ENCODE data around the gene SAMD3.

Gene SAMD3

GRCh38 chr6:130158548-130158947, 64.2 kb downstream of the SAMD3 start:
- Histone ChIP-seq H3K9me3 (ENCODE audit: insufficient read depth, low read length, severe bottlenecking) (no peaks in the 10 kb centered on the region), H3K27ac (ENCODE audit: low read length) (no peak overlapping the region), H2AFZ (ENCODE audit: low read depth, low read length) (no peak overlapping the region), H3K4me3 (ENCODE audit: low read depth in 1 of 2, low read length in 2 of 2) (no peak overlapping the region), H3K4me1 (ENCODE audit: insufficient read depth, low read length) (no peaks in the 10 kb centered on the region), H3K9ac (ENCODE audit: low read depth, low read length) (no peak overlapping the region), H3K79me2 (ENCODE audit: insufficient read depth, low read length) (no peaks in the 10 kb centered on the region), H4K20me1 (ENCODE audit: insufficient read depth, low read length) (no peaks in the 10 kb centered on the region), H3K4me2 (ENCODE audit: insufficient read depth, low read length) (no peak overlapping the region), H3K27me3 (ENCODE audit: insufficient read depth, low read length, poor library complexity) (peaks cover 7% of the 10 kb centered on the region), H3K36me3 (ENCODE audit: insufficient read depth, low read length) (no peaks in the 10 kb centered on the region)
- no peak for ATAC-seq (ENCODE audit: insufficient read depth, low read depth)
- TF ChIP-seq EZH2 (IDR thresholded peaks at IDR 0.05; ENCODE audit: borderline replicate concordance, low read depth, low read length, severe bottlenecking): no peak
- TF ChIP-seq, protein P1, sequence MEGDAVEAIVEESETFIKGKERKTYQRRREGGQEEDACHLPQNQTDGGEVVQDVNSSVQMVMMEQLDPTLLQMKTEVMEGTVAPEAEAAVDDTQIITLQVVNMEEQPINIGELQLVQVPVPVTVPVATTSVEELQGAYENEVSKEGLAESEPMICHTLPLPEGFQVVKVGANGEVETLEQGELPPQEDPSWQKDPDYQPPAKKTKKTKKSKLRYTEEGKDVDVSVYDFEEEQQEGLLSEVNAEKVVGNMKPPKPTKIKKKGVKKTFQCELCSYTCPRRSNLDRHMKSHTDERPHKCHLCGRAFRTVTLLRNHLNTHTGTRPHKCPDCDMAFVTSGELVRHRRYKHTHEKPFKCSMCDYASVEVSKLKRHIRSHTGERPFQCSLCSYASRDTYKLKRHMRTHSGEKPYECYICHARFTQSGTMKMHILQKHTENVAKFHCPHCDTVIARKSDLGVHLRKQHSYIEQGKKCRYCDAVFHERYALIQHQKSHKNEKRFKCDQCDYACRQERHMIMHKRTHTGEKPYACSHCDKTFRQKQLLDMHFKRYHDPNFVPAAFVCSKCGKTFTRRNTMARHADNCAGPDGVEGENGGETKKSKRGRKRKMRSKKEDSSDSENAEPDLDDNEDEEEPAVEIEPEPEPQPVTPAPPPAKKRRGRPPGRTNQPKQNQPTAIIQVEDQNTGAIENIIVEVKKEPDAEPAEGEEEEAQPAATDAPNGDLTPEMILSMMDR (IDR thresholded peaks at IDR 0.05; ENCODE audit: borderline replicate concordance, extremely low read depth, low read length, poor library complexity, severe bottlenecking): no peak
- no peak for DNase-seq

GRCh38 chr6:130158056-130158455, 64.7 kb downstream of the SAMD3 start:
- Histone ChIP-seq H4K20me1 (ENCODE audit: insufficient read depth, low read length) (no peaks in the 10 kb centered on the region), H2AFZ (ENCODE audit: low read depth, low read length) (no peak overlapping the region), H3K9ac (ENCODE audit: low read depth, low read length) (no peak overlapping the region), H3K36me3 (ENCODE audit: insufficient read depth, low read length) (no peaks in the 10 kb centered on the region), H3K9me3 (ENCODE audit: insufficient read depth, low read length, severe bottlenecking) (no peaks in the 10 kb centered on the region), H3K4me1 (ENCODE audit: insufficient read depth, low read length) (no peaks in the 10 kb centered on the region), H3K27ac (ENCODE audit: low read length) (no peak overlapping the region), H3K4me3 (ENCODE audit: low read depth in 1 of 2, low read length in 2 of 2) (no peak overlapping the region), H3K4me2 (ENCODE audit: insufficient read depth, low read length) (no peak overlapping the region), H3K79me2 (ENCODE audit: insufficient read depth, low read length) (no peaks in the 10 kb centered on the region), H3K27me3 (ENCODE audit: insufficient read depth, low read length, poor library complexity) (peaks cover 7% of the 10 kb centered on the region)
- no peak for ATAC-seq (ENCODE audit: insufficient read depth, low read depth)
- DNase-seq: no peak
- TF ChIP-seq EZH2 (IDR thresholded peaks at IDR 0.05; ENCODE audit: borderline replicate concordance, low read depth, low read length, severe bottlenecking): no peak
- TF ChIP-seq, protein P1 (IDR thresholded peaks at IDR 0.05; ENCODE audit: borderline replicate concordance, extremely low read depth, low read length, poor library complexity, severe bottlenecking): no peak

GRCh38 chr6:130156908-130157307, 65.8 kb downstream of the SAMD3 start:
- ATAC-seq (ENCODE audit: insufficient read depth, low read depth) (no peak), DNase-seq (no peak)
- Histone ChIP-seq H4K20me1 (ENCODE audit: insufficient read depth, low read length) (no peaks in the 10 kb centered on the region), H3K36me3 (ENCODE audit: insufficient read depth, low read length) (no peaks in the 10 kb centered on the region), H3K27ac (ENCODE audit: low read length) (no peak overlapping the region), H3K4me2 (ENCODE audit: insufficient read depth, low read length) (no peak overlapping the region), H3K9me3 (ENCODE audit: insufficient read depth, low read length, severe bottlenecking) (no peaks in the 10 kb centered on the region), H3K27me3 (ENCODE audit: insufficient read depth, low read length, poor library complexity) (peaks cover 4% of the 10 kb centered on the region), H2AFZ (ENCODE audit: low read depth, low read length) (no peak overlapping the region), H3K4me1 (ENCODE audit: insufficient read depth, low read length) (no peaks in the 10 kb centered on the region), H3K79me2 (ENCODE audit: insufficient read depth, low read length) (no peaks in the 10 kb centered on the region), H3K9ac (ENCODE audit: low read depth, low read length) (no peak overlapping the region), H3K4me3 (ENCODE audit: low read depth in 1 of 2, low read length in 2 of 2) (no peak overlapping the region)
- no peak for TF ChIP-seq EZH2 (IDR thresholded peaks at IDR 0.05; ENCODE audit: borderline replicate concordance, low read depth, low read length, severe bottlenecking)
- TF ChIP-seq, protein P1 (IDR thresholded peaks at IDR 0.05; ENCODE audit: borderline replicate concordance, extremely low read depth, low read length, poor library complexity, severe bottlenecking): no peak

Data from DND-41 (cell line).